Lung (tissue), 12 donors: Measurements from ENCODE around the gene PACRG. TPM values are rescaled to one million over a fixed set of nuclear protein-coding genes. Genes with fewer than 3 reads are reported as not detected.

Experiments used
- ATAC-seq: fragments of 200-7000 bp; cut with Tn5 transposase; one replicate; pipeline ENCODE4 v1.9.1; 2020; ENCODE audit warnings: moderate number of reproducible peaks; ENCODE audit not compliant: insufficient read depth, low FRiP score
- DNase-seq, 3 donors: peaks; one replicate each; pipeline ENCODE4 v3.0.0-alpha.2; 2013 to 2017
- H3K27ac ChIP-seq, 2 donors: one replicate each; pipeline ENCODE4 v1.5.1; 2013; ENCODE audit warnings: mild to moderate bottlenecking in 2 of 2, moderate library complexity in 2 of 2, control low read depth in 1 of 2, inconsistent platforms in 1 of 2, low read depth in 1 of 2, low read length in 1 of 2
- H3K27me3 ChIP-seq, 3 donors: one replicate each; pipeline ENCODE4 v1.5.1; 2013; ENCODE audit warnings: low read length in 2 of 3; ENCODE audit not compliant: control insufficient read depth in 3 of 3, insufficient read depth in 3 of 3
- H3K36me3 ChIP-seq, 4 donors: one replicate each; pipeline ENCODE4 v1.5.1; 2013; ENCODE audit warnings: low read length in 4 of 4, mild to moderate bottlenecking in 1 of 4, moderate library complexity in 1 of 4; ENCODE audit not compliant: control insufficient read depth in 4 of 4, insufficient read depth in 4 of 4
- H3K4me1 ChIP-seq, 5 donors: one replicate each; pipeline ENCODE4 v1.5.1; 2013; ENCODE audit warnings: low read length in 5 of 5, mild to moderate bottlenecking in 2 of 5, moderate library complexity in 1 of 5; ENCODE audit not compliant: control insufficient read depth in 5 of 5, insufficient read depth in 5 of 5
- H3K4me3 ChIP-seq: one replicate; pipeline ENCODE4 v1.5.1; 2013; ENCODE audit warnings: mild to moderate bottlenecking, control low read depth, moderate library complexity
- H3K9ac ChIP-seq, 2 donors: one replicate each; pipeline ENCODE4 v1.5.1; 2013; ENCODE audit warnings: low read length in 2 of 2, control low read depth in 1 of 2; ENCODE audit not compliant: insufficient read depth in 1 of 2
- H3K9me3 ChIP-seq, 4 donors: one replicate each; pipeline ENCODE4 v1.5.1; 2013; ENCODE audit warnings: low read length in 3 of 4, mild to moderate bottlenecking in 1 of 4, moderate library complexity in 1 of 4; ENCODE audit not compliant: control insufficient read depth in 4 of 4, insufficient read depth in 3 of 4
- CTCF ChIP-seq: IDR thresholded peaks from 2 replicates; pipeline ENCODE4 v1.5.1; 2012; ENCODE audit warnings: mild to moderate bottlenecking; ENCODE audit errors: control extremely low read depth, extremely low read depth
- WGBS, 2 donors: extraction: QIAGEN DNeasy Blood & Tissue Kit; methylation state at CpG; one replicate each; pipeline ENCODE4 v1.1.7; 2013; 5-methylcytosine and 5-hydroxymethylcytosine counted together
- polyA plus RNA-seq, 2 donors: library from polyadenylated mRNA; stranded (reverse); fragments of 200-250 nt; gene quantifications; one replicate each; pipeline ENCODE4 v1.2.1, GENCODE V29; 2013
- total RNA-seq, 2 donors: library from RNA; depleted of rRNA in 1 of 2; stranded (reverse); fragments of >200 nt in 1 of 2; gene quantifications; one replicate each; pipeline ENCODE4 v1.2.1, GENCODE V29; 2014 to 2021
- donor health status: control.
- donor health status: control.
- donor health status: Bipolar disorder and iron deficiency.
- donor health status: healthy.
- donor health status: DM: yes; HTN: yes; CAD: no.

PACRG gene
- total and polyA plus RNA-seq, 4 donors, result 3.8 to 26.6 (median 7.4) TPM

- no peak overlapping the region for H3K4me3 ChIP-seq
- H3K9ac ChIP-seq, result no peak overlapping the region
- WGBS, 2 donors, result 73 to 74% methylated on average over 5 of the region's 5 CpGs
- ATAC-seq, result no peak
- peaks cover 0 to 10% (median 0%) of the 10 kb centered on the region in 5 donors for H3K4me1 ChIP-seq
- H3K27ac ChIP-seq, result no peak overlapping the region
- TF ChIP-seq CTCF, result no peak
- DNase-seq, result no peak
- H3K27me3 ChIP-seq, result no peaks in the 10 kb centered on the region
- peaks cover 0 to 5% (median 0%) of the 10 kb centered on the region in 4 donors for H3K9me3 ChIP-seq
- no peaks in the 10 kb centered on the region for H3K36me3 ChIP-seq
Observed at GRCh38 chr6:163021054-163021453, 293.3 kb downstream of the PACRG start.

GRCh38 chr6:163023700-163024099, 295.9 kb downstream of the PACRG start:
- Histone ChIP-seq H3K4me1 (peaks cover 0 to 10% (median 0%) of the 10 kb centered on the region in 5 donors), H3K9me3 (peaks cover 0 to 8% (median 0%) of the 10 kb centered on the region in 4 donors), H3K27me3 (no peaks in the 10 kb centered on the region), H3K9ac (no peak overlapping the region), H3K4me3 (no peak overlapping the region), H3K36me3 (no peaks in the 10 kb centered on the region), H3K27ac (no peak overlapping the region)
- DNase-seq, result no peak
- no peak for ATAC-seq
- 89 to 91% methylated on average over 1 of the region's 1 CpG for WGBS, 2 donors
- TF ChIP-seq CTCF, result no peak

- Histone ChIP-seq H3K36me3 (no peaks in the 10 kb centered on the region), H3K9ac (no peak overlapping the region), H3K9me3 (peaks cover 0 to 6% (median 0%) of the 10 kb centered on the region in 4 donors), H3K4me1 (no peaks in the 10 kb centered on the region), H3K4me3 (no peak overlapping the region), H3K27ac (no peak overlapping the region), H3K27me3 (no peaks in the 10 kb centered on the region)
- no peak for TF ChIP-seq CTCF
- WGBS, 2 donors, result 68 to 70% methylated on average over 4 of the region's 4 CpGs
- ATAC-seq (no peak), DNase-seq (no peak)
Observed at GRCh38 chr6:163026893-163027292, 299.1 kb downstream of the PACRG start.

GRCh38 chr6:163030980-163031379, 303.2 kb downstream of the PACRG start:
- no peak overlapping the region for H3K27ac ChIP-seq
- no peak overlapping the region for H3K9ac ChIP-seq
- no peak for ATAC-seq
- peaks cover 0 to 5% (median 0%) of the 10 kb centered on the region in 4 donors for H3K9me3 ChIP-seq
- H3K4me1 ChIP-seq, result no peaks in the 10 kb centered on the region
- 92 to 95% methylated on average over 1 of the region's 1 CpG for WGBS, 2 donors
- H3K4me3 ChIP-seq, result no peak overlapping the region
- H3K36me3 ChIP-seq, result no peaks in the 10 kb centered on the region
- TF ChIP-seq CTCF, result no peak
- no peak for DNase-seq
- H3K27me3 ChIP-seq, result no peaks in the 10 kb centered on the region
